Measurements from ENCODE around the gene ASB5. TPM values are rescaled to one million over a fixed set of nuclear protein-coding genes. Genes with fewer than 3 reads are reported as not detected.

The ASB5 gene
- total and polyA plus RNA-seq, 2 donors (not counting 1 experiment from before 2014, with no cell fraction given), result not detected

DNA sequence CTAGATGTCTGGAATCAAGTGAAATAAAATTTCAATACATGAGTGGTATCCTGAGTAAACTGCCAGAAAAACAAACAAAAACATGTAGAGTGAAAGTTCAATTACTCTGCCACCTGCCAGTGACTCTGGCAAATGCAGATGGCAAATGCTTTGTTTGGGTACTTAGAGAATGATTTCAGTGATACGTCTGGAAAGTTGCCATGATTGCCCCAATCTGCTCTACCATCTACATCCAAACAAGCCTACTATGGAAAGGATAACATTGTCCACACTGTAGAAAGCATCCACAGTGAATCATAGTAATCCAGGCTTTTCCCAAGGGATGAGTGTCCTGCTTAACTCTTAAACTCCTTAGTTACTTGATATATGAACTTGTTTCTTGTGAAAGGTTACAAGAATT is 77.0 kb downstream of the ASB5 start:
- intact Hi-C loops (cut with micrococcal nuclease), result no loop called here
- no peak overlapping the region for H2AFZ ChIP-seq (ENCODE audit: insufficient read depth, low read depth, low read length, poor library complexity, severe bottlenecking)
- H3K4me1 Mint-ChIP-seq, result peaks cover 9% of the 10 kb centered on the region

More for the DNA sequence above, 77.0 kb downstream of the ASB5 start:
- no peak for DNase-seq
- H3K79me2 ChIP-seq (ENCODE audit: control insufficient read depth, insufficient read depth, low read length), result no peaks in the 10 kb centered on the region
- TF ChIP-seq CTCF (IDR thresholded peaks at IDR 0.05) (no peak), EZH2 (IDR thresholded peaks at IDR 0.05; ENCODE audit: borderline replicate concordance, insufficient read depth, low read depth, low read length, poor library complexity, severe bottlenecking) (no peak)
- H4K20me1 ChIP-seq (ENCODE audit: control insufficient read depth, insufficient read depth, low read length, poor library complexity, severe bottlenecking), result no peaks in the 10 kb centered on the region
- Mint-ChIP-seq H3K4me3 (no peak overlapping the region), H3K9me3 (ENCODE audit: insufficient read depth) (no peaks in the 10 kb centered on the region), H3K27ac (no peak overlapping the region), H3K27me3 (peaks cover 44% of the 10 kb centered on the region)
- H3K9me3 ChIP-seq (ENCODE audit: control extremely low read depth in 1 of 3, control insufficient read depth in 2 of 3, insufficient read depth in 1 of 3, low read length in 2 of 3), result peaks cover 0 to 1% (median 0%) of the 10 kb centered on the region in 3 donors
- WGBS (ENCODE audit: insufficient coverage), result no CpG with 5 or more reads among the region's 1 CpG
- no peak overlapping the region for H3K27ac ChIP-seq (ENCODE audit: low read length in 2 of 2)
- CTCF ChIA-PET, result no interaction called here
- H3K9ac ChIP-seq (ENCODE audit: low read length), result no peak overlapping the region
- POLR2A ChIA-PET, result no interaction called here
- H3K4me3 ChIP-seq (ENCODE audit: control extremely low read depth in 1 of 5, extremely low read depth in 1 of 5, insufficient read depth in 1 of 5, low read depth in 2 of 5, low read length in 4 of 5), result no peak overlapping the region
- peaks cover 9 to 10% of the 10 kb centered on the region in 2 donors for H3K4me1 ChIP-seq (ENCODE audit: control insufficient read depth in 2 of 2, insufficient read depth in 2 of 2, low read length in 2 of 2)
- no peaks in the 10 kb centered on the region for H3K36me3 ChIP-seq (replicated peaks in 1 of 2; ENCODE audit: control extremely low read depth in 1 of 2, control insufficient read depth in 1 of 2, extremely low read depth in 1 of 2, insufficient read depth in 2 of 2, low read length in 1 of 2)
- no peak overlapping the region for H3K4me2 ChIP-seq (replicated peaks; ENCODE audit: low read depth, low read length, poor library complexity, severe bottlenecking)
- peaks cover 0 to 20% (median 14%) of the 10 kb centered on the region in 4 experiments for H3K27me3 ChIP-seq (replicated peaks in 1 of 4; ENCODE audit: control extremely low read depth in 1 of 4, control insufficient read depth in 3 of 4, insufficient read depth in 4 of 4, low read length in 3 of 4)
- ATAC-seq (ENCODE audit: low read depth), result no peak
